ENCODE results near the gene IGFBP7. TPM values are rescaled to one million over a fixed set of nuclear protein-coding genes. Genes with fewer than 3 reads are reported as not detected.

The IGFBP7 gene
- total and polyA plus RNA-seq, 2 of the 8 experiments (the other 6 are each of a cell fraction or from before 2014, with no cell fraction given) = 0.17 to 0.48 TPM

DNA sequence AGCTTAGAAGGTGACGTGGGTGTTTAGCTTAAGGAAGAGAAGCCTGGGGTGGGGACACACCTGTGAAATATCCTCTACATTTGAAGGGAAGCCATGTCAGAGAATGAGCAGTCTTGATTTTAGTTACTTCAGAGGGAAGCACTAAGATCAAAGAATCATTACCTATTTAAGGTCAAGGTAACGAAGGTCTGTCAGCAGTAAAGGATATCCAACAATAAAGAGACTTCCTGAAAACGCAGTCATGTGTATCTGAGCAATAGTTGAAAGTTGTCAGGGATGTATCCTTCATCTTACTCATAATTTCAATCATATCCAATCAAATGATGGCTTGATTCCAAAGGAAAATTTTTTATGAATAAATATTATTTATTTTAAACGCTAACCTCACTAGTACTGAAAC lies 33.5 kb downstream of the IGFBP7 start (continued):
- TF ChIP-seq, protein P1, sequence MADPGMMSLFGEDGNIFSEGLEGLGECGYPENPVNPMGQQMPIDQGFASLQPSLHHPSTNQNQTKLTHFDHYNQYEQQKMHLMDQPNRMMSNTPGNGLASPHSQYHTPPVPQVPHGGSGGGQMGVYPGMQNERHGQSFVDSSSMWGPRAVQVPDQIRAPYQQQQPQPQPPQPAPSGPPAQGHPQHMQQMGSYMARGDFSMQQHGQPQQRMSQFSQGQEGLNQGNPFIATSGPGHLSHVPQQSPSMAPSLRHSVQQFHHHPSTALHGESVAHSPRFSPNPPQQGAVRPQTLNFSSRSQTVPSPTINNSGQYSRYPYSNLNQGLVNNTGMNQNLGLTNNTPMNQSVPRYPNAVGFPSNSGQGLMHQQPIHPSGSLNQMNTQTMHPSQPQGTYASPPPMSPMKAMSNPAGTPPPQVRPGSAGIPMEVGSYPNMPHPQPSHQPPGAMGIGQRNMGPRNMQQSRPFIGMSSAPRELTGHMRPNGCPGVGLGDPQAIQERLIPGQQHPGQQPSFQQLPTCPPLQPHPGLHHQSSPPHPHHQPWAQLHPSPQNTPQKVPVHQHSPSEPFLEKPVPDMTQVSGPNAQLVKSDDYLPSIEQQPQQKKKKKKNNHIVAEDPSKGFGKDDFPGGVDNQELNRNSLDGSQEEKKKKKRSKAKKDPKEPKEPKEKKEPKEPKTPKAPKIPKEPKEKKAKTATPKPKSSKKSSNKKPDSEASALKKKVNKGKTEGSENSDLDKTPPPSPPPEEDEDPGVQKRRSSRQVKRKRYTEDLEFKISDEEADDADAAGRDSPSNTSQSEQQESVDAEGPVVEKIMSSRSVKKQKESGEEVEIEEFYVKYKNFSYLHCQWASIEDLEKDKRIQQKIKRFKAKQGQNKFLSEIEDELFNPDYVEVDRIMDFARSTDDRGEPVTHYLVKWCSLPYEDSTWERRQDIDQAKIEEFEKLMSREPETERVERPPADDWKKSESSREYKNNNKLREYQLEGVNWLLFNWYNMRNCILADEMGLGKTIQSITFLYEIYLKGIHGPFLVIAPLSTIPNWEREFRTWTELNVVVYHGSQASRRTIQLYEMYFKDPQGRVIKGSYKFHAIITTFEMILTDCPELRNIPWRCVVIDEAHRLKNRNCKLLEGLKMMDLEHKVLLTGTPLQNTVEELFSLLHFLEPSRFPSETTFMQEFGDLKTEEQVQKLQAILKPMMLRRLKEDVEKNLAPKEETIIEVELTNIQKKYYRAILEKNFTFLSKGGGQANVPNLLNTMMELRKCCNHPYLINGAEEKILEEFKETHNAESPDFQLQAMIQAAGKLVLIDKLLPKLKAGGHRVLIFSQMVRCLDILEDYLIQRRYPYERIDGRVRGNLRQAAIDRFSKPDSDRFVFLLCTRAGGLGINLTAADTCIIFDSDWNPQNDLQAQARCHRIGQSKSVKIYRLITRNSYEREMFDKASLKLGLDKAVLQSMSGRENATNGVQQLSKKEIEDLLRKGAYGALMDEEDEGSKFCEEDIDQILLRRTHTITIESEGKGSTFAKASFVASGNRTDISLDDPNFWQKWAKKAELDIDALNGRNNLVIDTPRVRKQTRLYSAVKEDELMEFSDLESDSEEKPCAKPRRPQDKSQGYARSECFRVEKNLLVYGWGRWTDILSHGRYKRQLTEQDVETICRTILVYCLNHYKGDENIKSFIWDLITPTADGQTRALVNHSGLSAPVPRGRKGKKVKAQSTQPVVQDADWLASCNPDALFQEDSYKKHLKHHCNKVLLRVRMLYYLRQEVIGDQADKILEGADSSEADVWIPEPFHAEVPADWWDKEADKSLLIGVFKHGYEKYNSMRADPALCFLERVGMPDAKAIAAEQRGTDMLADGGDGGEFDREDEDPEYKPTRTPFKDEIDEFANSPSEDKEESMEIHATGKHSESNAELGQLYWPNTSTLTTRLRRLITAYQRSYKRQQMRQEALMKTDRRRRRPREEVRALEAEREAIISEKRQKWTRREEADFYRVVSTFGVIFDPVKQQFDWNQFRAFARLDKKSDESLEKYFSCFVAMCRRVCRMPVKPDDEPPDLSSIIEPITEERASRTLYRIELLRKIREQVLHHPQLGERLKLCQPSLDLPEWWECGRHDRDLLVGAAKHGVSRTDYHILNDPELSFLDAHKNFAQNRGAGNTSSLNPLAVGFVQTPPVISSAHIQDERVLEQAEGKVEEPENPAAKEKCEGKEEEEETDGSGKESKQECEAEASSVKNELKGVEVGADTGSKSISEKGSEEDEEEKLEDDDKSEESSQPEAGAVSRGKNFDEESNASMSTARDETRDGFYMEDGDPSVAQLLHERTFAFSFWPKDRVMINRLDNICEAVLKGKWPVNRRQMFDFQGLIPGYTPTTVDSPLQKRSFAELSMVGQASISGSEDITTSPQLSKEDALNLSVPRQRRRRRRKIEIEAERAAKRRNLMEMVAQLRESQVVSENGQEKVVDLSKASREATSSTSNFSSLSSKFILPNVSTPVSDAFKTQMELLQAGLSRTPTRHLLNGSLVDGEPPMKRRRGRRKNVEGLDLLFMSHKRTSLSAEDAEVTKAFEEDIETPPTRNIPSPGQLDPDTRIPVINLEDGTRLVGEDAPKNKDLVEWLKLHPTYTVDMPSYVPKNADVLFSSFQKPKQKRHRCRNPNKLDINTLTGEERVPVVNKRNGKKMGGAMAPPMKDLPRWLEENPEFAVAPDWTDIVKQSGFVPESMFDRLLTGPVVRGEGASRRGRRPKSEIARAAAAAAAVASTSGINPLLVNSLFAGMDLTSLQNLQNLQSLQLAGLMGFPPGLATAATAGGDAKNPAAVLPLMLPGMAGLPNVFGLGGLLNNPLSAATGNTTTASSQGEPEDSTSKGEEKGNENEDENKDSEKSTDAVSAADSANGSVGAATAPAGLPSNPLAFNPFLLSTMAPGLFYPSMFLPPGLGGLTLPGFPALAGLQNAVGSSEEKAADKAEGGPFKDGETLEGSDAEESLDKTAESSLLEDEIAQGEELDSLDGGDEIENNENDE (IDR thresholded peaks at IDR 0.05; ENCODE audit: insufficient replicate concordance, low read length) = no peak
- no peak for TF ChIP-seq TAF1 (IDR thresholded peaks at IDR 0.05; ENCODE audit: low read depth, low read length)
